Measurements from ENCODE around the gene TMEM222.
"Not testable (repeated sequence)": the region's sequence is repeated elsewhere in the genome, so short reads cannot be mapped to it uniquely, and the experiment has no call there.

Gene TMEM222, protein sequence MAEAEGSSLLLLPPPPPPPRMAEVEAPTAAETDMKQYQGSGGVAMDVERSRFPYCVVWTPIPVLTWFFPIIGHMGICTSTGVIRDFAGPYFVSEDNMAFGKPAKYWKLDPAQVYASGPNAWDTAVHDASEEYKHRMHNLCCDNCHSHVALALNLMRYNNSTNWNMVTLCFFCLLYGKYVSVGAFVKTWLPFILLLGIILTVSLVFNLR
- 15.7 to 24.6 (median 20.5) reads per million in 4 donors for total RNA-seq

DNA sequence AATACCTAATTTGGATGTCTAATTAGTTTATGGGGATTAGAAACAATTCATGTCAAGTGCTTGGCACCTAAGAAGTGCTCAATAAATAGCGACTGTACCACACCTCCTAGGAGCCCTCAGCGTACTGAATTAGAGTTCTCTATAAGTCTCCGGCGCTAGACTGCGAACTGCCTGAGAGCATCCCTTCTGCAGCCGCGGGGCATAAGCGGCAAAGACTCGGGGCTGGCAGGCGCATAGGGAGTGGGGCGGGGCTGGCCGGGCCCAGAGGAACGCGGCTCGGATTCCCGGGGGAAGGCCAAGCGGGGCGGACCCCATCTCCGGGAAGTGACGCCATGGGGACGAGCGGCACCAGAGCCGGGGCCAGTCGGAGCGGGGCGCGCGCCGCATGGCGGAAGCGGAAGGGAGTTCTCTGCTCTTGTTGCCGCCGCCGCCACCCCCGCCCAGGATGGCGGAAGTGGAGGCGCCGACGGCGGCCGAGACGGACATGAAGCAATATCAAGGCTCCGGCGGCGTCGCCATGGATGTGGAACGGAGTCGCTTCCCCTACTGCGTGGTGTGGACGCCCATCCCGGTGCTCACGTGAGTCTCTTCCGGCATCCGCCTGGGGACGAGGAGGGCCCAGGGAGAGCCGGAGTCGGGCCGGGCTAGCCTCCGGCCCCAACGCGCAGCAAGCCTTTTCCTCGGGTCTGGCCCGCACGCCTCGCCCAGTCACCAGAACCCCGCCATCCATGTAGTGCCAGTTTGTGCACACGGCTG is at the start of gene TMEM222:
Gene TMEM222 (plus strand): TSS at position 351 of the 756 bp plus-strand sequence. CDS start 35 bp downstream, at position 386.
- peak; percentile 95 to 99 (median 96) for DNase-seq

DNA sequence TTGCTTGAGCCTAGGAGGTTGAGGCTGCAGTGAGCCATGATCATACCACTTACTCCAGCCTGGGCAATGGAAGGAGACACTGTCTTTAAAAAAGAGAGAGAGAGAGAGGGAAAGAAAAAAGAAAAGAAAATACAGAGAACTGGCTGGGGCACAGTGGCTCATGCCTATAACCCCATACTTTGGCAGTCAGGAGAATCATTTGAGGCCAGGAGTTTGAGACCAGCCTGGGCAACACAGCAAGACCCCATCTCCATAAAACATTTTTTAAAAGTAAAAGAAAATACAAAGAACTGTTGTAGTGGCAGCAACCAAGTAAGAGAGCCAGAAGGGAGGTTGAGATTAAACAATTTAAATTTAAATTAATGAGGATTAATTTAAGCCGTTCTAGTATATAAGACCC is 47.8 kb upstream of the TMEM222 start:
- DNase-seq: no peak

- DNase-seq: no peak
Observed at GRCh38 chr1:27275696-27276095, 46.3 kb upstream of the TMEM222 start.

- DNase-seq: peak; percentile 65 to 91 (median 77)
Observed at GRCh38 chr1:27284425-27285273, 37.3 kb upstream of the TMEM222 start.

DNA sequence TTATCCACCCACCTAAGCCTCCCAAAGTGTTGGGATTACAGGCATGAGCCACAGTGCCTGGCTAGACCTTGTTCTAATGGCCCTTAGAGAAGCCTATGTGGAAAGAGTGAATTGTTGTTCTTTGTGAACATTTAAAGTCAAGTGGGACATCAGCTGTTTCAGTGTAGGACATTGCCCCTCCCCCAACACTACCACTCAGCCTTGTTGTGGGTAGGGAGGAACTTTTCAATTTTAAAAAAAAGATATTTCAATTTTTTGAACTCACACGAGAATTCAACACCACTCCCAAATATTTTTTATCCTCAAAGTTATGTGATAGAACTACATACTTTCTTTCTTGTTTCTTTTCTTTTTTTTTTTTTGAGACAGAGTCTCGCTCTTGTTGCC is 36.7 kb upstream of the TMEM222 start:
- no peak for DNase-seq

GRCh38 chr1:27285821-27286220 is 36.1 kb upstream of the TMEM222 start:
- DNase-seq: not testable (repeated sequence)

GRCh38 chr1:27289125-27289524 is 32.8 kb upstream of the TMEM222 start:
- DNase-seq: not testable (repeated sequence)

DNA sequence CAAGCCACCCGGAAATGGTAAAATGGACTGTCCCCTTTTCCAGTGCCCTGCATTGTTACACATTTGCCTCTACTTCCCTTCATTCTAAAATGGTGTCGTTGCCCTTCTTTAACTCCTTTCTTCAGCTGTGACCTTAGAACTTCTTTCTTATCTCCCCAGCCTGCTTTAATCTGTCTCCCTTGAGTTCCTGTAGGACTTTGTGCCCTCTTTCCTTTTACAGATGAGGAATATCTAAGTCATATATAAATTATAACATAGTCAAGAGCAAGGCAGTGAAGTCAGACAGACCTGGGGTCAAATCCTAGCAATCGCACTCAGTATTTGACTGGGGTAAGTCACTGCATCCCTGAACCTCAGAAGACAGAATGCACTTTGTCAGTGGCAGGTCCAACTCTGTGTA is 31.4 kb upstream of the TMEM222 start:
- DNase-seq: no peak

GRCh38 chr1:27292106-27292505 is 29.9 kb upstream of the TMEM222 start:
- no peak for DNase-seq

DNA sequence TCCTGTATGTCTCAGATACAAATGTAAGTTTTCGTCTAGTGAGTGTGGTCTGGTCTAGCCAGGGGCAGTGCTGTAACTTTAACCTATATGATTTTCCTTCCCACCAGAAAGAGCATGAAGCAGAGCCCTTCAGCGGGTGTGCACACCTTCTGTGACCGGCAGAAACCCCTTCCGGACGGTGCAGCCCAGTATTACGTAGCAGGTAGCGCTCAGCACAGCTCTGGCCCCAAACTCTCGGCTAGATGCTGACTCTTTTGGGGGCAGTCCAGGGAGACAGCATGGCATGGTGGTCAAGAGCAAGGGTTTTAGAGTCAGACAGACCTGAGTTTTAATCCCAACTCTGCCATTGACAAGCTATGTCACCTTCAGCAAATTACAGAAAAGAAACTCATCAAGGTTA is 28.0 kb upstream of the TMEM222 start:
- no peak for DNase-seq

DNA sequence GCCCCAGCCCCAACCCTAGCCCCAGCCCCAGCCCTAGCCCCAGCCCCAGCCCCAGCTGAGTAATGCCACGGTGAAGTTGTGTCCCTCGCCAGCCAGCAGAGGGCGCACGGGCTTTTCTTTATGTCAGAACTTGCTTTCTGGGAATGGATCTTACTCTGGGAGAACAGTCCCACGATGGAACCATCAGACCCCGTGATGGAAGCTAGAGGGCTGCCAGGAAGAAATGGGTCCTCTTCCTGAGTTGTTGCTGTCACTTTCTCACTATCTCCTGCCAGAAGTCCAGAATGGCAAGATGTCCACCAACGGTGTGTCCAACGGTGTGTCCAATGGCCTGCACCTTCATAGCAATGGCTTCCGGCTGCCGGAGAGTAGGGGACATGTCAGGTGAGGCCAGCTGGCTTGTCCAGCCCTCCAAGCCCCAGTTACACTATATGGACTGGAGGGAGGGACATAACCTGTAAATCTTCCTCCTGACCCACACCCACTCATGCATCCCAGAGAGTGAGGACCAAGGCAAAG is 25.1 kb upstream of the TMEM222 start:
- DNase-seq: peak; percentile 28 to 63 (median 52)

DNA sequence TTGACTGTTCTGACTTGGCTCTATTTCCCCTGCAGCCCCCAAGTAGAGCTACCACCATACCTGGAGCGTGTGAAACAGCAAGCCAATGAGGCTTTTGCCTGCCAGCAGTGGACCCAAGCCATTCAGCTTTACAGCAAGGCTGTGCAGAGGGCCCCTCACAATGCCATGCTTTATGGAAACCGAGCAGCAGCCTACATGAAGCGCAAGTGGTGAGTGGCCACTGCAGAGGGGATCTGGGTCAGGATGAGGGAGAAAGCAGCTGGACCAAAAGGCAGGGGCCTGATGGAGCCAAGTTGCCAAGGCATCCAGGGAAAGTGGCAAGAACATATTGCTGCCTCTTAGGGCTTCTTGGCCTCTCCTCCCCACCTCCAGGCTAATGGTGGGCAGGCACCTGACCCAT is 24.1 kb upstream of the TMEM222 start:
- DNase-seq: no peak

DNA sequence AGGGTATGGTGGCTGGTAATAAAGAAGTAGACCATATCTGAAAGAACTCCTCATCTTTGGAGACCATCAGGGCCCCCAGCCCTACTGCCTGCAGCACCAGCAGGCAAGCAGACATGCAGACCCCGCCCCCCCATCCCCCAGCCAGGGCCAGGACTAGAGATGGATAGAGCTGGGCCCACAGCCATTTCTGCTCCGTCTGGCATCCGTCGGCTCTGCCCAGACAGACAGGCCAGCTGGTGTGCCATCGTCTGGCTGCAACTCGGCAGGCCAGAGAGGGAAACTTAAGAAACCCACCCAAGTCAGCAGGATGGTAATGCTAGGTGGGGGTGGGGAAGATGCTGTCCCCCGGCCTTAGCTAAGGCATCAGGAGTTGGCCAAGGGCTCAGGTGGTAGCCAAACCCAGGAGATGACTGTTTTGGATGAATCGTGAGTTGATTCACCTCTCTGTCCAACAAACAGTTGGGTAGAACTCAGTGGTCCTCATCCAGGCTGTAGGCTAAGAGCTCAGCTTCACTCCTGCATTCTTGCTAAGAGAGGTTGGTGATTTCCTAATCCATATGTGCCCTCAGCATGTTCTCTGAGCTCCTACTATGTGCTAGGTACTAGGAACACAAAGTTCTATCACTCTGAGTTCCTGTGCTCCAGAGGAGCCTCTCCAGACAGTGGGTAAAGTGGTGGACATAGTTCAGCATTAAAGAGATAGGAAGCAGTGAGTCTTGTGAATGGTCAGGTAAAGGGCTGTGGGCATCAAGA is 23.2 kb upstream of the TMEM222 start:
- DNase-seq: no peak

DNA sequence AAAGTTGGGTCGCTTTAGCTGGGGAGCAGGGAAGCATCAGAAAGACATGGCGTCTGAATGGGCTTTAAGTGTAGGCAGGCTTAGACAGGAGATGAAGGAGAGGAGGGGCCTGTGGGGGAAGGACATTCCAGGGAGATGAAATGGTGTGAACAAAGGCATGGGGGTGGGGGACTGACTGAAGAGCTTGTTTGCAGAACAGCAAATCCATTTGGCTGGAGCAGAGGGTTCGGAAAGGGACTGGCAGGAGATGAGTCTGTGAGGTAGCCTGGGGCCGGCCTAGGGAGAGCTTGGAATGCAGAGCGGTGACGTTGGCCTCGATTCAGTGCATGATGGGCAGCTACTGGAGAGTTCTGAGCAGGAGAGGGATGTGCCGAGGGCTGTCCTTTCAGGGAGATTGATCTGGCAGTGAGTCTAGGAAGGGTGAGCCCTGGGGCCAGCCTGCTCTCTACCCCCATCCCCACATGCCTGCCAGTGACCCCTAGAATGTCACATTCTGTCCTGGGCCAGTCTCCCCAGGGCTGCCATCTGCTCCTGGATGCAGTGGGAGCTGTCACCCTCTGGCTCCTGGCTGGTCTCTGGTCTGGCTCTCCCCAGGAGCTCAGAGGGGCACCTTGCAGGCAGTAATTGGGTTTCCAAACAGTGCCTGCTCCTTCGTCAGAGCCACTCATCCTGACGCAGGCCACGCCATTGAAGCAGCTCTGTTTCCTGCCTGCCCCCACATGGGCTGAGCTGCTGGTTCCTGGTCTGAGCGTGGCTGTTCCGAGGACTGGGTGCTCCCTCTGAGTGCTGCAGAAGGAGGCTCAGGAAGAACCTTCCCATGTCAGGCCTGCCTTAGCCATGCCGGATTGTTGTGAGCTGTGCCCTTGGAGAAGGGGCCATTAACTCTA is 22.3 kb upstream of the TMEM222 start:
- DNase-seq: no peak

DNA sequence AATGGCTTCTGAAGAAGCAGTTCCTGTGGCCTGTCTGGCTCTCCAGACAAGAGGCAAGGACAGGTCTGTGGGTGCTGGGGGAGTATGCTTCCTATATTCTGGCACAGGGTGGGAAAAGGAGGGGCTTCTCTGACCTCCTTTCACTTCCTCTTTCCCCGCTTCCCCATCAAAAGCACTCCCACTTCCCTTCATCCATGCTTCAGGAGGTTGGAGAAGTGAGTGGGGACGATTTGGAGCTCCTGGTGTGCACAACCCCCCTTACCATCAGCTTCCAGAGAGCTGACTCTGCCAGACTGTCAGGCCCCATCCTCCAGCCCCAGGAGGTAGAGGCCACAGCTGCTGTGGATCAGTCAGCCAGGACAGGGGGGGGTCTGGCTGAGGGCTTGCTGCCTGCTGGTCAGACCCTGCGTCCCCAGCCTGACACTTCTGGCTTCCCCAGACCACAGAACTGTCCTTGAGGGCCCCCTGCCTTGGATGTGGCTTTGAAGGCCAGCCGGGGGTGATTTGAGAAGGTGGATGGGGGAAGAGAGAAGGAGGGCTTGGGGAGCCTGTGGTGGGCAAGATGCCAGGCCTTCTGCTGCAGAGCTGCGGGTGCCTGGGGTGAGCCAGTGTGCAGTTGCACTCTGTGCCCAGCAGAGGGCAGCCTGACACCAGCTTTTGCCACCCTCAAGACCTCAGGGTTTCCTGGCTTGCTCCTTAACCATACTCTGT is 21.5 kb upstream of the TMEM222 start:
- DNase-seq: peak; percentile 53 to 72 (median 69)

GRCh38 chr1:27301052-27301422 is 20.9 kb upstream of the TMEM222 start:
- DNase-seq: no peak

GRCh38 chr1:27301582-27302199 is 20.3 kb upstream of the TMEM222 start:
- DNase-seq: no peak

- no peak for DNase-seq
Observed at GRCh38 chr1:27302612-27303011, 19.4 kb upstream of the TMEM222 start.

DNA sequence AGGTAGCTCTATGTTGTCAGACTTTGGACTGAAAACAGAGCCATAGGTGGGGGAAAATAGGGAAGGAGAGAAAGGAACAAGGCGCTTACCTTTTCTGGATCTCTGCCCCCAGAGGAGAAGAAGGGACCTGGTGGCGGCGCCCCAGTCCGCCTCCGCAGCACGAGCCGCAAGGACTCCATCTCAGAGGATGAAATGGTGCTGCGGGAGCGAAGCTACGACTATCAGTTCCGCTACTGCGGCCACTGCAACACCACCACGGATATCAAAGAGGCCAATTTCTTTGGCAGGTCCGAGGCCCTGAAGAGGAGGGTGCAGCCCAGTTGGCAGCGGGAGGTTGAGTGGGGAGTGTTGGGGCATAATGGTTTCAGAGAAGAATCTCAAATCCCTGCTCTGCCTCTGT is 18.5 kb upstream of the TMEM222 start:
- no peak for DNase-seq

GRCh38 chr1:27306071-27306470 is 15.9 kb upstream of the TMEM222 start:
- DNase-seq: no peak
